ENCODE data around the gene SGCA. TPM values are rescaled to one million over a fixed set of nuclear protein-coding genes. Genes with fewer than 3 reads are reported as not detected.

SGCA gene
- total RNA-seq, 1 experiment from 2014 or later, result not detected

DNA sequence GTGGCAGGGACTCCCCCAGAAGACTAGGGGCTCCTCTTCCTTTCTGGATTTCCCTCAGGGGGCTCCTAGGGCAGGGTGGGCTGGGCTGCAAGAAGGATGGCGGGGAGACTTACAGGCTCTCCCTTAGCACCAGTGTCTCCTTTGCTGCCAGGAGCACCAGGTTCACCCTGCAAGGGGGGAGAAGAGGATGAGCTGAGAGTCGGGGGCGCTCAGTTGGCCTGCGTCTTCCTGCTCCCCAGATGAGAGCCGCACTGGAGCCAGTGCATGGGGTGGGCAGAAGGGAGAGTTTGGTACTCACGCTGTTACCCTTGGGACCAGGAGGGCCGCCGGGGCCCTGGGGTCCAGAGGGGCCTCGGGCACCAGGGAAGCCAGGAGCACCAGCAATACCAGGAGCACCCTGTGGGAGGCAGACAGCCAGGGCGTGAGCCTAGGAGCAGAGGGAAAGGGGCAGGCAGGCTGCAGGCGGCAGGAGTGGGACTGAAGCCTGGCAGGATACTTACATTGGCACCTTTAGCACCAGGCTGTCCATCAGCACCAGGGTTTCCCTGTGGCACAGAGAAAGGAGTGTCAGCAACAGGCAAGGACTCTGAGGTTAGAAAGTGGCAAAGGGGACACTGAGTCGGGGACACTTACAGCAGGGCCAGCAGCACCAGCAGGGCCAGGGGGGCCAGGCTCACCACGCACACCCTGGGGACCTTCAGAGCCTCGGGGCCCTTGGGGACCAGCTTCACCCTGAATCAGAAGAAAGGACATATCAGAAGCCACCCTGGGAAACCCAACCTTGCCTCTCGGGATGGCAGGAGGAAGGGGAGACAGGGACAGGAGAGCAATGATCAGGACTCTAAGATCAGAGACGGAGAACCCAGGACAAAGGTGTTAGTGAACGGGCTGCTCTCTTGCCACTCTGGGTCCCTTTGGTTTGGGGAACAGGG lies 29.4 kb downstream of the SGCA start:
- H3K27ac ChIP-seq, result no peak overlapping the region
- no peak for TF ChIP-seq EZH2 (IDR thresholded peaks at IDR 0.05; ENCODE audit: low read depth)
- TF ChIP-seq, protein P1, sequence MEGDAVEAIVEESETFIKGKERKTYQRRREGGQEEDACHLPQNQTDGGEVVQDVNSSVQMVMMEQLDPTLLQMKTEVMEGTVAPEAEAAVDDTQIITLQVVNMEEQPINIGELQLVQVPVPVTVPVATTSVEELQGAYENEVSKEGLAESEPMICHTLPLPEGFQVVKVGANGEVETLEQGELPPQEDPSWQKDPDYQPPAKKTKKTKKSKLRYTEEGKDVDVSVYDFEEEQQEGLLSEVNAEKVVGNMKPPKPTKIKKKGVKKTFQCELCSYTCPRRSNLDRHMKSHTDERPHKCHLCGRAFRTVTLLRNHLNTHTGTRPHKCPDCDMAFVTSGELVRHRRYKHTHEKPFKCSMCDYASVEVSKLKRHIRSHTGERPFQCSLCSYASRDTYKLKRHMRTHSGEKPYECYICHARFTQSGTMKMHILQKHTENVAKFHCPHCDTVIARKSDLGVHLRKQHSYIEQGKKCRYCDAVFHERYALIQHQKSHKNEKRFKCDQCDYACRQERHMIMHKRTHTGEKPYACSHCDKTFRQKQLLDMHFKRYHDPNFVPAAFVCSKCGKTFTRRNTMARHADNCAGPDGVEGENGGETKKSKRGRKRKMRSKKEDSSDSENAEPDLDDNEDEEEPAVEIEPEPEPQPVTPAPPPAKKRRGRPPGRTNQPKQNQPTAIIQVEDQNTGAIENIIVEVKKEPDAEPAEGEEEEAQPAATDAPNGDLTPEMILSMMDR (conservative IDR thresholded peaks at IDR 0.05), result no peak
- no peak overlapping the region for H3K4me2 ChIP-seq
- H3K36me3 ChIP-seq (ENCODE audit: low read depth), result no peaks in the 10 kb centered on the region
- intact Hi-C loops (cut with micrococcal nuclease; ENCODE audit: unreplicated experiment), result no loop called here
- ChIA-PET CTCF (interaction anchor here (0.6 kb wide), 1 partner anchor 92 kb away, joined by 9 read pairs; no protein-coding TSS in a partner anchor), POLR2A (ENCODE audit: unreplicated experiment) (no interaction called here)
- BruUV-seq (replicated peaks), result no TSS peak
- DNase-seq, result no peak
- H3K4me1 ChIP-seq (replicated peaks; ENCODE audit: insufficient read depth), result peaks cover 18% of the 10 kb centered on the region
- no peaks in the 10 kb centered on the region for H4K20me1 ChIP-seq (ENCODE audit: insufficient read depth)
- H3K27me3 ChIP-seq (ENCODE audit: insufficient read depth, low read depth), result no peaks in the 10 kb centered on the region
- H2AFZ ChIP-seq, result no peak overlapping the region
- no peaks in the 10 kb centered on the region for H3K9me3 ChIP-seq (ENCODE audit: insufficient read depth, low read depth)
- H3F3A ChIP-seq (ENCODE audit: insufficient read depth, low read depth), result peaks cover 15% of the 10 kb centered on the region; the same call in 1 of the 2 replicates
- no peaks in the 10 kb centered on the region for H3K9me2 ChIP-seq (ENCODE audit: insufficient read depth)
- no peak overlapping the region for H3K4me3 ChIP-seq
- no peaks in the 10 kb centered on the region for H3K79me2 ChIP-seq (ENCODE audit: low read depth)

DNA sequence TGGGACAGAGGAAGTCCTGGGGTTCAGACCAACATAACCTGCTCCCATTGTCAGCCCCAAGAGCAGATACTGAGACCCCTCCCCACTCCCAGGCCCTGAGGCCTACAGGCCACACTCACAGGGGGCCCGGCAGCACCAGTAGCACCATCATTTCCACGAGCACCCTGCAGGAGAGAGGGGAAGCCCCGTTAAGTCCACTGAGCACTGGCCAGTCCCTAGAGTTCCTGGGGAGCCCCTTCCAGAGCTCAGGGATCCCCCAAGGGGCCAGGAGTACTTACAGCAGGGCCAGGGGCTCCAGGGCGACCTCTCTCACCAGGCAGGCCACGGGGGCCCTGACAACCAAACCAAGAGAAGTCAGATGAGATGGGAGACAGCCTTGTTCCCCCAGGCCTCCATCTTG lies 30.2 kb downstream of the SGCA start:
- intact Hi-C loops (cut with micrococcal nuclease; ENCODE audit: unreplicated experiment), result no loop called here
- ChIA-PET POLR2A (ENCODE audit: unreplicated experiment) (no interaction called here), CTCF (interaction anchor here (1.6 kb wide), 1 partner anchor 26 kb away, joined by 14 read pairs; no protein-coding TSS in a partner anchor)
- Histone ChIP-seq H3K4me1 (replicated peaks; ENCODE audit: insufficient read depth) (peaks cover 21% of the 10 kb centered on the region), H3K36me3 (ENCODE audit: low read depth) (no peaks in the 10 kb centered on the region), H3K9me2 (ENCODE audit: insufficient read depth) (no peaks in the 10 kb centered on the region), H3K79me2 (ENCODE audit: low read depth) (no peaks in the 10 kb centered on the region), H3K9me3 (ENCODE audit: insufficient read depth, low read depth) (no peaks in the 10 kb centered on the region), H3F3A (ENCODE audit: insufficient read depth, low read depth) (peaks cover 15% of the 10 kb centered on the region; the same call in 1 of the 2 replicates), H3K27me3 (ENCODE audit: insufficient read depth, low read depth) (peaks cover 2% of the 10 kb centered on the region; the same call in 1 of the 2 replicates), H3K4me2 (no peak overlapping the region), H3K27ac (no peak overlapping the region), H4K20me1 (ENCODE audit: insufficient read depth) (no peaks in the 10 kb centered on the region), H3K4me3 (no peak overlapping the region), H2AFZ (no peak overlapping the region)
- DNase-seq, result no peak
- TF ChIP-seq, protein P1 (conservative IDR thresholded peaks at IDR 0.05), result no peak
- no peak for TF ChIP-seq EZH2 (IDR thresholded peaks at IDR 0.05; ENCODE audit: low read depth)
- BruUV-seq (replicated peaks), result no TSS peak

DNA sequence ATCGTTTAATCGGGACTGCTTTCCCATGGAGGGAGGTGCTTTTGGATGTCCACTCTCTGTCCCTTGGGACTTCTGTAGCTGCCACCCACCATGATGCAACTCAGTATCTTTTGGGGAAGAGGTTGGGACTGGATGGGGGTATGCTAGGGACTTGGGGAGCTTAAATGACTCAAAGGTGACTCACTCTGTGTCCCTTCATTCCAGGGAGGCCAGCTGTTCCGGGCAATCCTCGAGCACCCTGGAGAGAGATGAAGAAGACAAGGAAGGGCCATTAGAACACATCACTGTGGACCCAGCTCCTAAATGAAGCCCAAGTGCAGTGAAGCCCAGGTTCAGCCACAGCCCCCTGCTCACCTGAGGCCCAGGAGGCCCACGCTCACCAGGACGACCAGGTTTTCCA lies 31.0 kb downstream of the SGCA start:
- H4K20me1 ChIP-seq (ENCODE audit: insufficient read depth), result no peaks in the 10 kb centered on the region
- no TSS peak for BruUV-seq (replicated peaks)
- POLR2A ChIA-PET (ENCODE audit: unreplicated experiment), result no interaction called here
- peaks cover 10% of the 10 kb centered on the region for H3K27me3 ChIP-seq (ENCODE audit: insufficient read depth, low read depth)
- peaks cover 22% of the 10 kb centered on the region for H3K4me1 ChIP-seq (replicated peaks; ENCODE audit: insufficient read depth)
- intact Hi-C loops (cut with micrococcal nuclease; ENCODE audit: unreplicated experiment), result no loop called here
- DNase-seq, result peak in 1 of 2 experiments; percentile 44
- H3K27ac ChIP-seq, result no peak overlapping the region
- no peak for TF ChIP-seq EZH2 (IDR thresholded peaks at IDR 0.05; ENCODE audit: low read depth)
- TF ChIP-seq, protein P1 (conservative IDR thresholded peaks at IDR 0.05), result no peak
- no peaks in the 10 kb centered on the region for H3K79me2 ChIP-seq (ENCODE audit: low read depth)
- H3K9me3 ChIP-seq (ENCODE audit: insufficient read depth, low read depth), result no peaks in the 10 kb centered on the region
- CTCF ChIA-PET, result interaction anchor here (0.6 to 1.6 kb wide), 3 partner anchors 18 to 77 kb away, joined by 3 to 14 read pairs (median 4); no protein-coding TSS in a partner anchor
- H3K4me3 ChIP-seq, result no peak overlapping the region
- H3K9me2 ChIP-seq (ENCODE audit: insufficient read depth), result no peaks in the 10 kb centered on the region
- peaks cover 15% of the 10 kb centered on the region; the same call in 1 of the 2 replicates for H3F3A ChIP-seq (ENCODE audit: insufficient read depth, low read depth)
- no peak overlapping the region for H2AFZ ChIP-seq
- no peaks in the 10 kb centered on the region for H3K36me3 ChIP-seq (ENCODE audit: low read depth)
- H3K4me2 ChIP-seq, result no peak overlapping the region

Data from PC-9 (cell line).